Mesendoderm (in vitro differentiated cells): ENCODE measurements around the gene PDE1C.

ENCODE experiments used
- DNase-seq: peaks from one replicate; pipeline ENCODE4 v3.0.0; 2013
- H2AK5ac ChIP-seq: 2 replicates; pipeline ENCODE4 v1.6.1; 2013; ENCODE audit warnings: low read length, inconsistent platforms
- H2BK120ac ChIP-seq: 2 replicates; pipeline ENCODE4 v1.6.1; 2013; ENCODE audit warnings: low read depth, mild to moderate bottlenecking, low read length, moderate library complexity, mixed read lengths
- H2BK15ac ChIP-seq: replicated peaks from 2 replicates; pipeline ENCODE4 v1.6.1; 2013; ENCODE audit warnings: low read depth, mild to moderate bottlenecking, moderate library complexity
- H2BK5ac ChIP-seq: 2 replicates; pipeline ENCODE4 v1.6.1; 2013; ENCODE audit warnings: low read length, inconsistent platforms
- H3K18ac ChIP-seq: 2 replicates; pipeline ENCODE4 v1.6.1; 2013; ENCODE audit warnings: mild to moderate bottlenecking, low read length, mixed read lengths
- H3K23ac ChIP-seq: one replicate; pipeline ENCODE4 v1.6.1; 2013; ENCODE audit warnings: low read length
- H3K27ac ChIP-seq: 2 replicates; pipeline ENCODE4 v1.5.1; 2013; ENCODE audit warnings: low read depth, mild to moderate bottlenecking, inconsistent platforms, low read length, moderate library complexity
- H3K27me3 ChIP-seq: 2 replicates; pipeline ENCODE4 v1.6.1; 2013; ENCODE audit warnings: low read length, control low read depth, mild to moderate bottlenecking, inconsistent platforms; ENCODE audit not compliant: insufficient read depth, poor library complexity
- H3K36me3 ChIP-seq: 2 replicates; pipeline ENCODE4 v1.6.1; 2013; ENCODE audit warnings: low read length, inconsistent platforms; ENCODE audit not compliant: control insufficient read depth, insufficient read depth
- H3K4ac ChIP-seq: one replicate; pipeline ENCODE4 v1.6.1; 2013; ENCODE audit warnings: low read depth, mild to moderate bottlenecking, low read length, moderate library complexity
- H3K4me1 ChIP-seq: 2 replicates; pipeline ENCODE4 v1.6.1; 2013; ENCODE audit warnings: low read depth, low read length, inconsistent platforms; ENCODE audit not compliant: control insufficient read depth
- H3K4me2 ChIP-seq: 2 replicates; pipeline ENCODE4 v1.6.1; 2013; ENCODE audit warnings: low read length
- H3K4me3 ChIP-seq: 2 replicates; pipeline ENCODE4 v1.5.1; 2013; ENCODE audit warnings: mild to moderate bottlenecking, low read length
- H3K56ac ChIP-seq: one replicate; pipeline ENCODE4 v1.6.1; 2013; ENCODE audit warnings: low read length
- H3K79me1 ChIP-seq: 2 replicates; pipeline ENCODE4 v1.6.1; 2013; ENCODE audit warnings: low read length, inconsistent platforms
- H3K79me2 ChIP-seq: 2 replicates; pipeline ENCODE4 v1.6.1; 2013; ENCODE audit warnings: mild to moderate bottlenecking, low read length; ENCODE audit not compliant: control insufficient read depth, insufficient read depth
- H3K9ac ChIP-seq: 2 replicates; pipeline ENCODE4 v1.6.1; 2013; ENCODE audit warnings: low read length, inconsistent platforms
- H4K5ac ChIP-seq: one replicate; pipeline ENCODE4 v1.6.1; 2013; ENCODE audit warnings: low read length
- H4K8ac ChIP-seq: one replicate; pipeline ENCODE4 v1.6.1; 2013; ENCODE audit warnings: low read depth, mild to moderate bottlenecking, control low read depth, low read length, moderate library complexity
- WGBS: extraction: QIAGEN DNeasy Blood & Tissue Kit; methylation state at CpG from one replicate; pipeline ENCODE4 v1.1.7; 2013; ENCODE audit warnings: low lambda C conversion rate, missing lambda C conversion rate; ENCODE audit not compliant: insufficient coverage; ENCODE audit errors: extremely low coverage; 5-methylcytosine and 5-hydroxymethylcytosine counted together

Gene PDE1C

DNA sequence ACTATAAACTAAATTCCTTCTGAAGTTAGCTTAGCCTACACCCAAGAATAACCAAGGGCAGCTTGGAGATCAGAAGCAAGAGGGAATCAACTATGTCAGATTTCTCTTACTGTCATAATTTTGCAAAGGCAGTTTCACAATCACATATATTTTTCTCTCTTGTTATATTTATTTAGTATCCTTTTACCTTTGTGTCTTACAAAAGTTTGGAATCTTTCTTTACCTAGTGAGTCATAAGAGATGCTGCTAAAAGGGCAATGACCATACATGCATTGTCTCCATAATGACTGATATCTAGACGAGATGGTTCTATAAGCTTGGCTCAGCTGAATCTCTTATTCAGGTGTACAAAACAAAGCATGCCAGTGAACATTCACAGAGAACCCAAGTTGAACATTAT is 322.1 kb downstream of the PDE1C start:
- H2BK15ac ChIP-seq = no peak overlapping the region
- no peak for DNase-seq
- H3K79me1 ChIP-seq = no peaks in the 10 kb centered on the region
- no peak overlapping the region for H2AK5ac ChIP-seq
- no peaks in the 10 kb centered on the region for H3K36me3 ChIP-seq
- H3K4me3 ChIP-seq = no peak overlapping the region
- no peaks in the 10 kb centered on the region for H3K79me2 ChIP-seq
- H3K4ac ChIP-seq = no peak overlapping the region
- H3K18ac ChIP-seq = no peak overlapping the region
- no peak overlapping the region for H3K27ac ChIP-seq
- H3K56ac ChIP-seq = no peak overlapping the region
- no peaks in the 10 kb centered on the region for H3K4me1 ChIP-seq
- H4K5ac ChIP-seq = no peak overlapping the region
- no peak overlapping the region for H3K4me2 ChIP-seq
- no peaks in the 10 kb centered on the region for H3K27me3 ChIP-seq
- H2BK120ac ChIP-seq = no peak overlapping the region
- H3K23ac ChIP-seq = no peak overlapping the region
- no peak overlapping the region for H2BK5ac ChIP-seq
- no CpG with 5 or more reads among the region's 1 CpG for WGBS
- no peak overlapping the region for H3K9ac ChIP-seq
- no peak overlapping the region for H4K8ac ChIP-seq

GRCh38 chr7:31747553-31747952 is 322.7 kb downstream of the PDE1C start:
- H3K27ac ChIP-seq = no peak overlapping the region
- H2BK15ac ChIP-seq = no peak overlapping the region
- no peaks in the 10 kb centered on the region for H3K27me3 ChIP-seq
- H3K36me3 ChIP-seq = no peaks in the 10 kb centered on the region
- no peak overlapping the region for H2BK5ac ChIP-seq
- no peak for DNase-seq
- H3K23ac ChIP-seq = no peak overlapping the region
- H3K9ac ChIP-seq = no peak overlapping the region
- H2BK120ac ChIP-seq = no peak overlapping the region
- no peak overlapping the region for H3K56ac ChIP-seq
- H3K18ac ChIP-seq = no peak overlapping the region
- no peaks in the 10 kb centered on the region for H3K4me1 ChIP-seq
- no peaks in the 10 kb centered on the region for H3K79me2 ChIP-seq
- no peak overlapping the region for H4K8ac ChIP-seq
- H3K79me1 ChIP-seq = no peaks in the 10 kb centered on the region
- no peak overlapping the region for H2AK5ac ChIP-seq
- no peak overlapping the region for H4K5ac ChIP-seq
- no peak overlapping the region for H3K4me3 ChIP-seq
- no peak overlapping the region for H3K4me2 ChIP-seq
- no peak overlapping the region for H3K4ac ChIP-seq

DNA sequence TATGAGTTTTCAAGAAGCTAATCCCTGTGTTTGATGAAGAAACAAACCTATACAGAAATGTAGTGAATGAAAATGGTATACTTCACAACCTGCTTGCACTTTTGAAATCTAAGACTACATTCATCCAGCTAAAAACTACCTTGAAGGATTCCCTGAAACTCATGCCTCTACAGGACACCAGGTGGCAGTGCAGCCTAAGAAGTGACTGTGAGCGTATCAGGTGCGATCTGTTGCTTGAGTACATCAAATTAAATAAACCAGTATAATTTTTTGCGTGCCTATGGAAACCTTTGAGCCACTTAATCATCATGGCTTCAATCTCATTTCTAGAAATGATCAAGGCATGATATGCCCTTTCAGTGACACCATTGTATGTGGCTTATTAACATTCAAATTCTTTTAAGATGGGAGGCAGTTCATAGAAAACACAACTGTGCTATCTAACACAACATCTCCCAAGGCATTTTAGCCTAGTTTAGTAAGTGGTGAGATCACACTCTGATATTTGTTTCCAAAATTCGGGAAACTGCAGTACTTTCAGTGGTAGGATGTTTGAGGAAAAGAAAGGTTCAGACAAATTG is 325.8 kb downstream of the PDE1C start:
- no peak overlapping the region for H4K8ac ChIP-seq

DNA sequence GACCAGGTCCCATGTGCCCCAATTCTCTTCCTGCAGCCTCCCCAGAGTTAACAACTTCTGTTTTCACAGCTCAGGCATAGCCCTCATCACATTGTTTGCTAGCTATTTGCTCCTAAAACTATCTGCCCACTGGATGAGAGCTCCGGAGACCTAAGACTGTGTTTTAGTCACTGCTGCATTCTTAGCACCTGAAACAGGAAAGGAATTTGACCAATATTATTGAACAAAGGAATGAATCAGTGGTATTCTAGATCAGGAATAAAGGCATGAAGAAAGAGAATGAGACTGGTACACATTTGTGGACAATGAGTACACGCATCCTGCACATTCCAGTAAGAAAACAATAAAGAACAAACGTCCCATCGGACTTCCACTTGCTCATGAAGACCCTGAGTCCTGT is 328.4 kb downstream of the PDE1C start:
- Histone ChIP-seq H3K27ac (no peak overlapping the region), H2BK15ac (no peak overlapping the region), H3K23ac (no peak overlapping the region), H3K4me3 (no peak overlapping the region), H2BK120ac (no peak overlapping the region), H2BK5ac (no peak overlapping the region), H4K5ac (no peak overlapping the region), H3K4me1 (no peaks in the 10 kb centered on the region), H3K79me2 (no peaks in the 10 kb centered on the region), H3K36me3 (no peaks in the 10 kb centered on the region), H4K8ac (no peak overlapping the region), H2AK5ac (no peak overlapping the region), H3K56ac (no peak overlapping the region), H3K18ac (no peak overlapping the region), H3K27me3 (peaks cover 2% of the 10 kb centered on the region), H3K4ac (no peak overlapping the region), H3K79me1 (no peaks in the 10 kb centered on the region), H3K9ac (no peak overlapping the region), H3K4me2 (no peak overlapping the region)
- no peak for DNase-seq
- no CpG with 5 or more reads among the region's 4 CpGs for WGBS

More for the DNA sequence above, 325.8 kb downstream of the PDE1C start:
- H3K27ac ChIP-seq = no peak overlapping the region
- no peak overlapping the region for H2AK5ac ChIP-seq
- H3K79me1 ChIP-seq = no peaks in the 10 kb centered on the region
- no peaks in the 10 kb centered on the region for H3K36me3 ChIP-seq
- H3K4me2 ChIP-seq = no peak overlapping the region
- H3K4me3 ChIP-seq = no peak overlapping the region
- no peak overlapping the region for H3K56ac ChIP-seq
- H3K18ac ChIP-seq = no peak overlapping the region
- H3K23ac ChIP-seq = no peak overlapping the region
- WGBS = no CpG with 5 or more reads among the region's 4 CpGs
- H3K9ac ChIP-seq = no peak overlapping the region
- DNase-seq = peak; percentile 69
- H3K4me1 ChIP-seq = no peaks in the 10 kb centered on the region
- peaks cover 2% of the 10 kb centered on the region for H3K27me3 ChIP-seq
- no peak overlapping the region for H2BK120ac ChIP-seq
- H3K79me2 ChIP-seq = no peaks in the 10 kb centered on the region
- no peak overlapping the region for H4K5ac ChIP-seq
- H2BK5ac ChIP-seq = no peak overlapping the region
- H2BK15ac ChIP-seq = no peak overlapping the region
- no peak overlapping the region for H3K4ac ChIP-seq

DNA sequence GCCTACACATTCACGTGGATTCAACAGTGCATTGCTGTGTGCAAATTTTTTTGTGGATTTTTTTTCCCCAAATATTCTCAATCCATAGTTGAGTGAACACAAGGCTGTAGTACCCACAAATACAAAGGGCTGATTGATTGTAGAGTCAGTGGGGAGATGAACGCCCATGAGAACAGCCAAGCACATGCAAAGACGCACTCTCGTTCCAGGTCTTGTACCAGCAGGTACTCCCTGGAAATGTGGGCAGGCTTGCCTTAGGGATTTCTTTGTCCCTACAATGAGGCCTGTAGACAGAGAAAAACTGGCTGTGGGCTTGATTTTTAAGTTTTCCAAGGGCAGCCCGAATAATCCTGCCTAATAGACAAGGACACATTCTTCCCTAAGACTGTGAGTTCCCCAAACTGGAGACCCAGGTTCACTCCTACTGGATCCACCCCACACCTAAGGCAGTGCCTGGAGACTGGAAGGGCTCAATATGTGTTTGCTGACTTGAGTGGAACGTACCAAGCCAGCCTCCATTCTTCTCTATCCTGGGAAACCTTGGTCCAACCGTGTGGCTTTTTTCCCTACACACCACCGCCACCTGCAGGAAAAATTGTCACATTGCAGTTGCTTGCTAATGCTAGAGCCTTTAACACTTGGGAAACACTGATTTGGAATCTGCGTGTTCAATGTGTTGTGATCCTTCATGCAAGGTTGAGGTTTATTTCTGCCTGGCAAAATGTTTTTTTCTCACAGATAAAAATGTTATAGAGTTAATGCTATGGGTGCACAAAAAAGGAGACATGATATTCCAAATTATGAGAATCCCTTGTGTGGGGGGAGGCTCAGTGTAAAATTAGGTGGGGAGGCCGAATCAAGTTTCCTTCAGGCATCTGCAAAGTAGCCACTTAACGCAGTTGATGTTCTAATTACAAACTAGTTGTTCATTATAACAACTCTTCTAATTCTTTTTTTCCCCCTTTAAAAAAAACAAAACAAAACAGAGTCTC is 333.9 kb downstream of the PDE1C start:
- Histone ChIP-seq H3K4me2 (no peak overlapping the region), H3K79me1 (no peaks in the 10 kb centered on the region), H4K5ac (no peak overlapping the region), H3K36me3 (no peaks in the 10 kb centered on the region), H3K56ac (peak overlapping the region; percentile 73), H2BK120ac (no peak overlapping the region), H3K23ac (no peak overlapping the region), H3K79me2 (no peaks in the 10 kb centered on the region), H2AK5ac (no peak overlapping the region), H3K4me3 (no peak overlapping the region), H2BK5ac (no peak overlapping the region), H3K18ac (no peak overlapping the region), H2BK15ac (no peak overlapping the region), H3K9ac (no peak overlapping the region), H4K8ac (no peak overlapping the region), H3K4me1 (no peaks in the 10 kb centered on the region), H3K4ac (no peak overlapping the region), H3K27ac (no peak overlapping the region), H3K27me3 (no peaks in the 10 kb centered on the region)
- no CpG with 5 or more reads among the region's 11 CpGs for WGBS
- peak; percentile 81 for DNase-seq
